ENCODE results near the gene MVK.

GRCh38 chr12:109600481-109600880 is 26.9 kb downstream of the MVK start:
- TF ChIP-seq CTCF (conservative IDR thresholded peaks at IDR 0.05 in 1 of 2, IDR thresholded peaks at IDR 0.05 in 1 of 2; ENCODE audit: extremely low read depth in 1 of 2, insufficient read depth in 1 of 2, low read depth in 1 of 2, low read length in 2 of 2) (no peak), EZH2 (IDR thresholded peaks at IDR 0.05; ENCODE audit: borderline replicate concordance, low read length) (no peak)
